ENCODE results near the gene CCNF. TPM values are rescaled to one million over a fixed set of nuclear protein-coding genes. Genes with fewer than 3 reads are reported as not detected.

Gene CCNF
- total RNA-seq, 2 experiments from 2014 or later: 99.3 to 101 TPM

GRCh38 chr16:2464333-2464732 lies 35.1 kb downstream of the CCNF start:
- Mint-ChIP-seq H3K4me1 (peaks cover 14% of the 10 kb centered on the region), H3K27me3 (peaks cover 20% of the 10 kb centered on the region), H3K27ac (no peak overlapping the region), H3K4me3 (no peak overlapping the region), H3K9me3 (no peaks in the 10 kb centered on the region), H3K36me3 (ENCODE audit: low read depth) (no peaks in the 10 kb centered on the region)
- DNase-seq: no peak
- CTCF ChIA-PET: no interaction called here
- POLR2A ChIA-PET: interaction anchor here (0.6 kb wide), 1 partner anchor 23 kb away, joined by 3 read pairs; no protein-coding TSS in a partner anchor

GRCh38 chr16:2465653-2466415 lies 36.6 kb downstream of the CCNF start:
- H3K4me1 Mint-ChIP-seq: peaks cover 10% of the 10 kb centered on the region
- no peaks in the 10 kb centered on the region for H3K36me3 Mint-ChIP-seq (ENCODE audit: low read depth)
- no peak overlapping the region for H3K27ac Mint-ChIP-seq
- H3K4me3 Mint-ChIP-seq: no peak overlapping the region
- ChIA-PET POLR2A (no interaction called here), CTCF (interaction anchor here (1.0 to 1.1 kb wide), 2 partner anchors 12 to 13 kb away, joined by 3 read pairs; no protein-coding TSS in a partner anchor)
- DNase-seq: no peak
- H3K9me3 Mint-ChIP-seq: no peaks in the 10 kb centered on the region
- peaks cover 34% of the 10 kb centered on the region for H3K27me3 Mint-ChIP-seq

GRCh38 chr16:2466667-2467527 lies 37.6 kb downstream of the CCNF start:
- CTCF ChIA-PET: interaction anchor here (1.0 kb wide), 1 partner anchor 14 kb away, joined by 3 read pairs; no protein-coding TSS in a partner anchor
- Mint-ChIP-seq H3K27ac (peak overlapping the region; percentile 19), H3K4me3 (no peak overlapping the region), H3K4me1 (peaks cover 10% of the 10 kb centered on the region), H3K36me3 (ENCODE audit: low read depth) (no peaks in the 10 kb centered on the region), H3K9me3 (no peaks in the 10 kb centered on the region), H3K27me3 (peaks cover 34% of the 10 kb centered on the region)
- no peak for DNase-seq
- POLR2A ChIA-PET: no interaction called here

DNA sequence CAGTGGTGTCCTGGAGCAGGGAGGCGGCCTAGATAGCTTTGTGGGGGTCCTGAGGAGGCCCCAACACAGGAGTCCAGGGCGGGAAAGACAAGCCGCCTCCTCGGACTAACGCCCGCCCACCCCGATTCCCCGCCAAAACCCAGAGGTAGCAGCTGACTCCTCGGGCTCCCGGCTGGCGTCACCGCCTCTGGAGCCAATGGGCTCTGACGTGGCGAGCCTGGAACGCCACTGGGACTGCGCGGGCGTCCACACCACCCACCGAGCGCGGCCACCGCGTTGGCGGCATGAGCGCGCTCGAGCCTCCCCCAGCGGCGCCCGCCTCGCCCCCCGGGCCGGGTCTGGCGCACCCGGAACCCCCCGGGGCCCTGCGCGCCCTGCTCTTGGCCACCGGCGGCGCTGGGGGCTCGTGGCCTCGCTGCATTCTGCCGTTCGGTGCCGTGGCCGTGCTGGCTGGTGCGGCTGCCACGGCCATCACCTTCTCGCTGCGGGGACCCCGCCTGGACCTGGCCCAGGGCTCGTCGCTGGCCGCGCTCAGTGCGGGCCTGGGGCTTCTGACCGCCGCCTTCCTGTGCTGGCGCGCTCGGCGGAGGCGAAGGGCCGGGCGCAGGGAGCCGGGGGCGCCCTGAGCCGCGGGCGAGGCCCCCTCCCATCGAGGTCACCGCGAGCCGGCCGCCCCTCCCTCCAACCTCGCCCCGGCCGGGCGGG lies 38.4 kb downstream of the CCNF start:
- CTCF ChIA-PET: interaction anchor here (0.9 to 1.2 kb wide), 2 partner anchors 10 to 11 kb away, joined by 3 to 4 read pairs; no protein-coding TSS in a partner anchor
- H3K27ac Mint-ChIP-seq: no peak overlapping the region
- H3K9me3 Mint-ChIP-seq: no peaks in the 10 kb centered on the region
- H3K4me3 Mint-ChIP-seq: no peak overlapping the region
- peaks cover 34% of the 10 kb centered on the region for H3K27me3 Mint-ChIP-seq
- peaks cover 10% of the 10 kb centered on the region for H3K4me1 Mint-ChIP-seq
- H3K36me3 Mint-ChIP-seq (ENCODE audit: low read depth): no peaks in the 10 kb centered on the region
- no peak for DNase-seq
- POLR2A ChIA-PET: no interaction called here

DNA sequence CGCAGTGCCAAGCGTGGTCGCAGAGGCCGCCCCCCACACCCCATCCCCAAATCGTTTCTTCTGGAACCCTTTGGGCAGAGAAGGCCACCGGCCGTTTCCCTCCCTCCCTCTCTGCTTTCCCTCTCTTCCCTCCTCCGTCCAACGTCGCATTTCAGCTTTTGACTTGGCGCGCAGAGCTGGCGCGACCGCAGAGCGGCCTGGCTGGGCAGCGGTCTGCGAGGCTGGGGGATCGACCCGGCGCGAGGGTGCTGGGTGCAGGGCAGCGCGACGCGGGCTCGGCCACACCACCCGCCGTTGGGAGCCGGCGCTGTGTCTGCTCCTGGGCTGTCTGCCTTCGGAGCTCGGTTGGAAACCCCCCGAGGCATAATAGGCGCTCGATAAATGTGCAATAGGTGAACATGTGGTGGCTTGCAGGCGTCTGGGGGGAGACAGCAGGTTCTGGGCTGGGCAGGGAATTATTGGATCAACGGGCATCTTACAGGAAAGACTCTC lies 39.0 kb downstream of the CCNF start:
- no peak overlapping the region for H3K4me3 Mint-ChIP-seq
- no peaks in the 10 kb centered on the region for H3K9me3 Mint-ChIP-seq
- no peaks in the 10 kb centered on the region for H3K36me3 Mint-ChIP-seq (ENCODE audit: low read depth)
- DNase-seq: no peak
- peaks cover 10% of the 10 kb centered on the region for H3K4me1 Mint-ChIP-seq
- POLR2A ChIA-PET: no interaction called here
- peaks cover 40% of the 10 kb centered on the region for H3K27me3 Mint-ChIP-seq
- CTCF ChIA-PET: interaction anchor here (0.9 to 1.2 kb wide), 3 partner anchors 9 to 128 kb away, joined by 3 to 4 read pairs (median 3); partner anchors contain the start of gene ABCA3
- H3K27ac Mint-ChIP-seq: no peak overlapping the region

- H3K9me3 Mint-ChIP-seq: no peaks in the 10 kb centered on the region
- H3K36me3 Mint-ChIP-seq (ENCODE audit: low read depth): no peaks in the 10 kb centered on the region
- ChIA-PET POLR2A (no interaction called here), CTCF (interaction anchor here (0.9 to 1.6 kb wide), 6 partner anchors 7 to 129 kb away, joined by 3 to 5 read pairs (median 3); partner anchors contain the start of genes ABCA3 and CCNF)
- peaks cover 11% of the 10 kb centered on the region for H3K4me1 Mint-ChIP-seq
- no peak overlapping the region for H3K27ac Mint-ChIP-seq
- peaks cover 42% of the 10 kb centered on the region for H3K27me3 Mint-ChIP-seq
- no peak overlapping the region for H3K4me3 Mint-ChIP-seq
- DNase-seq: no peak
Measured at GRCh38 chr16:2468725-2469398, 39.6 kb downstream of the CCNF start.

GRCh38 chr16:2469399-2470233 lies 40.4 kb downstream of the CCNF start:
- H3K36me3 Mint-ChIP-seq (ENCODE audit: low read depth): no peaks in the 10 kb centered on the region
- DNase-seq: no peak
- peak overlapping the region; percentile 13 for H3K27ac Mint-ChIP-seq
- H3K27me3 Mint-ChIP-seq: peaks cover 42% of the 10 kb centered on the region
- POLR2A ChIA-PET: no interaction called here
- CTCF ChIA-PET: interaction anchor here (0.9 to 1.6 kb wide), 4 partner anchors 8 to 129 kb away, joined by 3 to 5 read pairs (median 3); partner anchors contain the start of genes ABCA3 and CCNF
- H3K4me1 Mint-ChIP-seq: peaks cover 11% of the 10 kb centered on the region
- no peak overlapping the region for H3K4me3 Mint-ChIP-seq
- H3K9me3 Mint-ChIP-seq: no peaks in the 10 kb centered on the region

- ChIA-PET POLR2A (interaction anchor here (0.5 kb wide), 1 partner anchor 286 kb away, joined by 3 read pairs; no protein-coding TSS in a partner anchor), CTCF (interaction anchor here (1.5 to 1.6 kb wide), 2 partner anchors 9 to 40 kb away, joined by 3 to 5 read pairs; partner anchors contain the start of gene CCNF)
- H3K4me3 Mint-ChIP-seq: no peak overlapping the region
- DNase-seq: no peak
- H3K9me3 Mint-ChIP-seq: no peaks in the 10 kb centered on the region
- H3K27me3 Mint-ChIP-seq: peaks cover 42% of the 10 kb centered on the region
- H3K4me1 Mint-ChIP-seq: peaks cover 11% of the 10 kb centered on the region
- H3K36me3 Mint-ChIP-seq (ENCODE audit: low read depth): no peaks in the 10 kb centered on the region
- H3K27ac Mint-ChIP-seq: no peak overlapping the region
Measured at GRCh38 chr16:2470234-2470601, 41.0 kb downstream of the CCNF start.

GRCh38 chr16:2470603-2471015 lies 41.4 kb downstream of the CCNF start:
- H3K9me3 Mint-ChIP-seq: no peaks in the 10 kb centered on the region
- ChIA-PET CTCF (interaction anchor here (1.5 to 1.6 kb wide), 2 partner anchors 9 to 41 kb away, joined by 3 to 5 read pairs; partner anchors contain the start of gene CCNF), POLR2A (interaction anchor here (0.5 kb wide), 1 partner anchor 286 kb away, joined by 3 read pairs; no protein-coding TSS in a partner anchor)
- no peak overlapping the region for H3K4me3 Mint-ChIP-seq
- H3K4me1 Mint-ChIP-seq: peaks cover 11% of the 10 kb centered on the region
- DNase-seq: no peak
- no peak overlapping the region for H3K27ac Mint-ChIP-seq
- peaks cover 42% of the 10 kb centered on the region for H3K27me3 Mint-ChIP-seq
- H3K36me3 Mint-ChIP-seq (ENCODE audit: low read depth): no peaks in the 10 kb centered on the region

- POLR2A ChIA-PET: interaction anchor here (0.5 kb wide), 1 partner anchor 286 kb away, joined by 3 read pairs; no protein-coding TSS in a partner anchor
- no peak for DNase-seq
- Mint-ChIP-seq H3K9me3 (no peaks in the 10 kb centered on the region), H3K27me3 (peaks cover 42% of the 10 kb centered on the region), H3K4me3 (no peak within 1 kb of the TSS), H3K4me1 (peaks cover 13% of the 10 kb centered on the region), H3K36me3 (ENCODE audit: low read depth) (no peaks in the 10 kb centered on the region), H3K27ac (no peak within 1 kb of the TSS)
- CTCF ChIA-PET: no interaction called here
Measured at GRCh38 chr16:2471016-2471652, 41.9 kb downstream of the CCNF start, which contains the start of gene NTN3. TSS of gene NTN3 (plus strand) at chr16:2471297. CDS start at chr16:2471702, 405 bp downstream.

Data from activated CD4-positive, alpha-beta T cell treated with anti-CD3 and anti-CD28 coated beads, Interleukin-2, amount 10 ng/mL, durations not matched to agents 7 days and 5 days (primary cell).